ENCODE data around the gene CYYR1.

Gene CYYR1

GRCh38 chr21:26432410-26432809, 140.7 kb downstream of the CYYR1 start:
- no peaks in the 10 kb centered on the region for H3K27me3 ChIP-seq
- H4K20me1 ChIP-seq = no peaks in the 10 kb centered on the region
- H3K4me2 ChIP-seq = no peak overlapping the region
- no peaks in the 10 kb centered on the region for H3K9me3 ChIP-seq
- no peak for TF ChIP-seq Cebpa-rat (IDR thresholded peaks at IDR 0.05)
- no peak overlapping the region for H3K9ac ChIP-seq
- H3K4me1 ChIP-seq = no peaks in the 10 kb centered on the region
- no peaks in the 10 kb centered on the region for H3K36me3 ChIP-seq
- no peak overlapping the region for H3K27ac ChIP-seq
- H3K4me3 ChIP-seq = no peak overlapping the region

- no peak overlapping the region for H3K9ac ChIP-seq
- H3K9me3 ChIP-seq = no peaks in the 10 kb centered on the region
- H3K36me3 ChIP-seq = no peaks in the 10 kb centered on the region
- no peaks in the 10 kb centered on the region for H4K20me1 ChIP-seq
- no peaks in the 10 kb centered on the region for H3K27me3 ChIP-seq
- no peak overlapping the region for H3K4me2 ChIP-seq
- H3K27ac ChIP-seq = no peak overlapping the region
- H3K4me3 ChIP-seq = no peak overlapping the region
- no peak for TF ChIP-seq Cebpa-rat (IDR thresholded peaks at IDR 0.05)
- no peaks in the 10 kb centered on the region for H3K4me1 ChIP-seq
Measured at GRCh38 chr21:26425576-26425975, 147.5 kb downstream of the CYYR1 start.

- H3K36me3 ChIP-seq = no peaks in the 10 kb centered on the region
- no peak overlapping the region for H3K9ac ChIP-seq
- H4K20me1 ChIP-seq = no peaks in the 10 kb centered on the region
- no peak for TF ChIP-seq Cebpa-rat (IDR thresholded peaks at IDR 0.05)
- H3K4me1 ChIP-seq = no peaks in the 10 kb centered on the region
- H3K9me3 ChIP-seq = no peaks in the 10 kb centered on the region
- no peak overlapping the region for H3K27ac ChIP-seq
- no peak overlapping the region for H3K4me3 ChIP-seq
- no peak overlapping the region for H3K4me2 ChIP-seq
- H3K27me3 ChIP-seq = no peaks in the 10 kb centered on the region
Measured at GRCh38 chr21:26423511-26423910, 149.6 kb downstream of the CYYR1 start.

- no peak overlapping the region for H3K9ac ChIP-seq
- H3K4me1 ChIP-seq = no peaks in the 10 kb centered on the region
- TF ChIP-seq Cebpa-rat (IDR thresholded peaks at IDR 0.05) = no peak
- H3K4me2 ChIP-seq = no peak overlapping the region
- no peaks in the 10 kb centered on the region for H3K36me3 ChIP-seq
- no peaks in the 10 kb centered on the region for H3K27me3 ChIP-seq
- H4K20me1 ChIP-seq = no peaks in the 10 kb centered on the region
- no peak overlapping the region for H3K4me3 ChIP-seq
- H3K9me3 ChIP-seq = no peaks in the 10 kb centered on the region
- H3K27ac ChIP-seq = no peak overlapping the region
Measured at GRCh38 chr21:26422706-26423105, 150.4 kb downstream of the CYYR1 start.

- TF ChIP-seq Cebpa-rat (IDR thresholded peaks at IDR 0.05) = no peak
- no peak overlapping the region for H3K4me3 ChIP-seq
- no peaks in the 10 kb centered on the region for H3K4me1 ChIP-seq
- H4K20me1 ChIP-seq = no peaks in the 10 kb centered on the region
- H3K27ac ChIP-seq = no peak overlapping the region
- H3K9me3 ChIP-seq = no peaks in the 10 kb centered on the region
- H3K4me2 ChIP-seq = no peak overlapping the region
- H3K36me3 ChIP-seq = no peaks in the 10 kb centered on the region
- no peaks in the 10 kb centered on the region for H3K27me3 ChIP-seq
- H3K9ac ChIP-seq = no peak overlapping the region
Measured at GRCh38 chr21:26422138-26422537, 150.9 kb downstream of the CYYR1 start.

GRCh38 chr21:26421724-26422123, 151.4 kb downstream of the CYYR1 start:
- H3K27me3 ChIP-seq = no peaks in the 10 kb centered on the region
- TF ChIP-seq Cebpa-rat (IDR thresholded peaks at IDR 0.05) = no peak
- no peaks in the 10 kb centered on the region for H3K36me3 ChIP-seq
- no peaks in the 10 kb centered on the region for H3K4me1 ChIP-seq
- no peak overlapping the region for H3K27ac ChIP-seq
- H3K9me3 ChIP-seq = no peaks in the 10 kb centered on the region
- H3K4me2 ChIP-seq = no peak overlapping the region
- no peak overlapping the region for H3K9ac ChIP-seq
- no peak overlapping the region for H3K4me3 ChIP-seq
- H4K20me1 ChIP-seq = no peaks in the 10 kb centered on the region

Data from BLaER1 (cell line).